Activated T-cell treated with anti-CD3 and anti-CD28 coated beads for 24 hours (primary cell): Measurements from ENCODE around the gene CCDC197.

Source experiments
- DNase-seq: peaks from one replicate; pipeline ENCODE4 v3.0.0-alpha.2; 2020; ENCODE audit warnings: low read depth

The CCDC197 gene

GRCh38 chr14:93977790-93978581, 19.1 kb upstream of the CCDC197 start:
- peak; percentile 76 for DNase-seq

GRCh38 chr14:93978735-93979134, 18.4 kb upstream of the CCDC197 start:
- no peak for DNase-seq

- no peak for DNase-seq
Observed at GRCh38 chr14:93980456-93981201, 16.5 kb upstream of the CCDC197 start.

GRCh38 chr14:93981316-93982229, 15.5 kb upstream of the CCDC197 start:
- DNase-seq, result no peak

- no peak for DNase-seq
Observed at GRCh38 chr14:93982230-93983007, 14.7 kb upstream of the CCDC197 start.

- no peak for DNase-seq
Observed at GRCh38 chr14:93984070-93984469, 13.0 kb upstream of the CCDC197 start.

GRCh38 chr14:93984987-93985410, 12.1 kb upstream of the CCDC197 start:
- DNase-seq, result no peak

- no peak for DNase-seq
Observed at GRCh38 chr14:93986955-93987354, 10.1 kb upstream of the CCDC197 start.

GRCh38 chr14:93987376-93987775, 9.7 kb upstream of the CCDC197 start:
- DNase-seq, result no peak

GRCh38 chr14:93987815-93988476, 9.2 kb upstream of the CCDC197 start:
- no peak for DNase-seq

- DNase-seq, result no peak
Observed at GRCh38 chr14:93989939-93990338, 7.2 kb upstream of the CCDC197 start.

- no peak for DNase-seq
Observed at GRCh38 chr14:93991212-93991611, 5.9 kb upstream of the CCDC197 start.

GRCh38 chr14:93991649-93992048, 5.5 kb upstream of the CCDC197 start:
- DNase-seq, result no peak

- no peak for DNase-seq
Observed at GRCh38 chr14:93993382-93993781, 3.7 kb upstream of the CCDC197 start.

- peak; percentile 65 for DNase-seq
Observed at GRCh38 chr14:93994919-93995682, 2.0 kb upstream of the CCDC197 start.

- no peak for DNase-seq
Observed at GRCh38 chr14:93996130-93996695, 888 bp upstream of the CCDC197 start.

- DNase-seq, result no peak
Observed at GRCh38 chr14:93997916-93998870, 1.1 kb downstream of the CCDC197 start.

- no peak for DNase-seq
Observed at GRCh38 chr14:93998871-93999403, 1.8 kb downstream of the CCDC197 start.
